Ovary (tissue), 9 donors: Measurements from ENCODE around the gene EIF4E1B. TPM values are rescaled to one million over a fixed set of nuclear protein-coding genes. Genes with fewer than 3 reads are reported as not detected.

ENCODE experiments used
- DNase-seq, 5 donors: peaks; one replicate each; pipeline ENCODE4 v3.0.0-alpha.2; 2019 to 2020
- H3K27ac ChIP-seq, 2 donors: fragments of 200-600 bp; one replicate each; pipeline versions ENCODE4 v1.5.1 to v1.8.0; 2019 to 2022
- H3K27me3 ChIP-seq: fragments of 200-600 bp; one replicate; pipeline ENCODE4 v1.8.0; 2022
- H3K36me3 ChIP-seq: fragments of 200-600 bp; sonication (generic); one replicate; pipeline ENCODE4 v1.5.1; 2019
- H3K4me1 ChIP-seq: one replicate; pipeline ENCODE4 v1.8.1; 2013; ENCODE audit warnings: mild to moderate bottlenecking, moderate library complexity; ENCODE audit not compliant: insufficient read depth
- H3K4me3 ChIP-seq: fragments of 200-600 bp; sonication (generic); one replicate; pipeline ENCODE4 v1.5.1; 2017
- H3K9me3 ChIP-seq, 2 donors: fragments of 200-600 bp in 1 of 2; sonication (generic) in 1 of 2; one replicate each; pipeline versions ENCODE4 v1.5.1 to v1.8.1; 2013 to 2019; ENCODE audit warnings: mild to moderate bottlenecking in 1 of 2, moderate library complexity in 1 of 2
- EP300 ChIP-seq: sonication (generic); formaldehyde crosslinking; IDR thresholded peaks from one replicate; pipeline ENCODE4 v1.6.1; 2017; ENCODE audit warnings: antibody characterized with exemption
- POLR2A ChIP-seq: fragments of 450-650 bp; IDR thresholded peaks from one replicate; pipeline ENCODE4 v1.6.1; 2017; ENCODE audit warnings: antibody characterized with exemption, mild to moderate bottlenecking, moderate library complexity
- WGBS, 3 donors: extraction: QIAGEN DNeasy Blood & Tissue Kit in 1 of 3; methylation state at CpG; one replicate each; pipeline versions ENCODE4 v1.1.5 to v1.1.7; 2013 to 2017; 5-methylcytosine and 5-hydroxymethylcytosine counted together
- intact Hi-C, 4 donors: fragments of 100-400 bp; cut with DNase I; formaldehyde crosslinking; loops; one replicate each; pipeline versions ENCODE4 v1.11.0 to v1.15.1; 2022 to 2023
- polyA plus RNA-seq, 2 donors: library from polyadenylated mRNA; stranded (reverse); fragments of 200-250 nt in 1 of 2; fragments of 350-450 nt in 1 of 2; fragmentation: Illumina TruSeq in 1 of 2; extraction: RNeasy Lipid Tissue Mini Kit (QIAGEN cat#74804) in 1 of 2; gene quantifications; one replicate each; pipeline ENCODE4 v1.2.3, GENCODE V29; 2013 to 2014
- total RNA-seq, 7 donors: library from RNA; depleted of rRNA in 2 of 7; stranded (reverse); fragments of >200 nt in 2 of 7; fragmentation: NEBNext Ultra II Directional in 3 of 7; extraction: Animal tissue kit (Norgen Biotek cat#: 25700) in 3 of 7; gene quantifications; one replicate each; pipeline versions ENCODE4 v1.1.0 to v1.2.4, GENCODE V29; 2016 to 2023
- TF ChIP-seq, protein P1 (sequence below), 3 donors: fragments of 450-650 bp in 2 of 3; fragments of 200-600 bp in 1 of 3; IDR thresholded peaks; one replicate each; pipeline versions ENCODE4 v1.5.1 to v1.8.0; 2016 to 2022; ENCODE audit warnings: antibody characterized with exemption in 3 of 3, mild to moderate bottlenecking in 1 of 3
- donor health status: DM: no; HTN: no; CAD: no; lungs with moderate emphysema.
- donor health status: DM: no; HTN: no; CAD: no.
- donor health status: Bipolar disorder and iron deficiency.
- donor health status: DM: yes; HTN: yes; CAD: no.
- donor health status: DM: no; HTN: no; CAD: no.
- donor health status: DM: yes; HTN: yes; CAD: no.

EIF4E1B gene
- total and polyA plus RNA-seq, 9 donors, result 0.61 TPM; not detected in 8

DNA sequence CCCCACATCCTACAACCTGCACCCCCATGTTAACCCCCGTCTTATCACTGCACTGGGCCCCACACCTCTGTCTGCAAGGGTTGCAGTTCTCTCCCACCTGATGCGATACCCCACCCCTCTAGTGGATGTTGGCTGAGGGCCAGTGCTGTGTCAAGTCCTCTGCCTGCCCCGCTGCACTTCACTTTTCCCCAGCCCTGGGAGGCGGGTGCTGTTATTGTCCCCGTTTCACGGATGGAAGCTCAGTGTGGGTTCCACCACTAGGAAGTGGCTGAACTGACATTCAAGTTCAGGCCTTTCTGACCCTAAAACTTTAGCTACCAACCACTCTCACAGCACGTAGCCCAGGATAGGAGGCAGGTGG is 3.6 kb upstream of the EIF4E1B start:
- peaks cover 7% of the 10 kb centered on the region for H3K4me1 ChIP-seq
- no peak for DNase-seq
- 57 to 60% (median 59%) methylated on average over 7 of the region's 7 CpGs for WGBS, 3 donors
- H3K27ac ChIP-seq, result no peak overlapping the region
- H3K4me3 ChIP-seq, result no peak overlapping the region
- intact Hi-C loops, result no loop called here
- H3K27me3 ChIP-seq, result no peaks in the 10 kb centered on the region
- TF ChIP-seq EP300, result no peak
- TF ChIP-seq POLR2A, result no peak
- TF ChIP-seq, protein P1, sequence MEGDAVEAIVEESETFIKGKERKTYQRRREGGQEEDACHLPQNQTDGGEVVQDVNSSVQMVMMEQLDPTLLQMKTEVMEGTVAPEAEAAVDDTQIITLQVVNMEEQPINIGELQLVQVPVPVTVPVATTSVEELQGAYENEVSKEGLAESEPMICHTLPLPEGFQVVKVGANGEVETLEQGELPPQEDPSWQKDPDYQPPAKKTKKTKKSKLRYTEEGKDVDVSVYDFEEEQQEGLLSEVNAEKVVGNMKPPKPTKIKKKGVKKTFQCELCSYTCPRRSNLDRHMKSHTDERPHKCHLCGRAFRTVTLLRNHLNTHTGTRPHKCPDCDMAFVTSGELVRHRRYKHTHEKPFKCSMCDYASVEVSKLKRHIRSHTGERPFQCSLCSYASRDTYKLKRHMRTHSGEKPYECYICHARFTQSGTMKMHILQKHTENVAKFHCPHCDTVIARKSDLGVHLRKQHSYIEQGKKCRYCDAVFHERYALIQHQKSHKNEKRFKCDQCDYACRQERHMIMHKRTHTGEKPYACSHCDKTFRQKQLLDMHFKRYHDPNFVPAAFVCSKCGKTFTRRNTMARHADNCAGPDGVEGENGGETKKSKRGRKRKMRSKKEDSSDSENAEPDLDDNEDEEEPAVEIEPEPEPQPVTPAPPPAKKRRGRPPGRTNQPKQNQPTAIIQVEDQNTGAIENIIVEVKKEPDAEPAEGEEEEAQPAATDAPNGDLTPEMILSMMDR (IDR thresholded peaks at IDR 0.05), result no peak
- H3K36me3 ChIP-seq, result no peaks in the 10 kb centered on the region
- no peaks in the 10 kb centered on the region for H3K9me3 ChIP-seq

DNA sequence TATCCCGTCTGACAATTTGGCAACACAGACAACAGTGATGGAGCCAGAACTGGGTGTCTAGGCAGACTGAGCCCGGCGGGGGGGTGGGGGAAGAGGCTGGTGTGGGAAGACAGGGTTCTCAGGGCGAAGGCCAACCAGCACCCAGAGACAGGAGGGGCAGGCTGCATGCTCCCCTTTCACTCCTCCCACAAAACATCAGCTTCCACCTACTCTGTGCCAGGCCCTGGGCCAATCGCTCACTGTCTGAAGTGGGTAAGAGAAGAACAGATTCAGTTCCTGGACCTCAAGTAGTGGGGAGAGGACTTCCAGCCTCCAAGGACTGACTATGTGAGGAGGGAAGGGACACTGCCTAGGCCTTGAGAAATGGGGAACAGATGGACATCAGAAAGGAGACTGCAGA is 2.9 kb upstream of the EIF4E1B start:
- H3K4me1 ChIP-seq, result peaks cover 7% of the 10 kb centered on the region
- no peaks in the 10 kb centered on the region for H3K36me3 ChIP-seq
- DNase-seq, result no peak
- WGBS, 3 donors, result 68 to 71% (median 70%) methylated on average over 5 of the region's 5 CpGs
- no peaks in the 10 kb centered on the region for H3K27me3 ChIP-seq
- intact Hi-C loops, result no loop called here
- H3K27ac ChIP-seq, result no peak overlapping the region
- TF ChIP-seq POLR2A (no peak), EP300 (no peak)
- TF ChIP-seq, protein P1 (IDR thresholded peaks at IDR 0.05), result no peak
- H3K4me3 ChIP-seq, result no peak overlapping the region
- H3K9me3 ChIP-seq, result no peaks in the 10 kb centered on the region

DNA sequence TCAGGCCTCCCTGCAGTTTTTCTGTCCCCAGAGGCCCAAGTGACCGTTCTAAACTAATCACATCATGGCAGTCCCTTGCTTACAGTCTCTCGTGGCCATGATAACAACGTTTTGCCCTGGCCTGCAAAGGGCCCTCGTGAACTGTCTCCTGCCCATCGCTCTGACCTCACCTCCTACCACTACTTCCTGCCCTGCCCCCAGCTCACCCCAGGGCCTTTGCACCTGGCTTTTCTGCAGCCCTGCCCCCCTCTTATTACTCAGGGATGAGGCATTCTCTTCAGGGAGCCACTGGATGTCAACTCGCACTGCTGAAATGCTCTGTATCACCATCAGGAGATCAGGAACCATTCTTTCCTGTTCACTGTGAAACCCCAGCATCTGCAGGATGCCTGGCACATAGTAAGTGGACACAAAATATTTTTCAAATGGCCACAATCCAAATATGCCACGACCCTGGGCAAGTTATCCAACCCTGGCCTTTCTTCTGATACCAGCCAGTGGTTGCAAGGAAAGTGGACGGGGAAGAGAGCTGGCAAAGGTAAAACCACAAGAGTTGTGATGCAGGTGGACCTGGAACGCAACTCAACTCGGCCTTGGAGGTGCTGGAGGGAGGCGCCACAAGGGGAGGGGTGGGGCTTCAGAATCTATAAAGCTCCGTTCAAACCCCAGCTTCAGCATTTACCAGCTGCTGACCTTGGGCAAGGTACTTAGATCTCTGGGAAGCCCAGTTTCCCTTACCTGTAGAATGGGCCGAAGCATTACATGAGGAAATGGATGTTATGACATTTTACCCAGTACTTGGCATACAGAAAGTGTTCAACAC is 1.9 kb upstream of the EIF4E1B start:
- intact Hi-C loops, result no loop called here
- TF ChIP-seq POLR2A, result no peak
- no peak for TF ChIP-seq EP300
- TF ChIP-seq, protein P1 (IDR thresholded peaks at IDR 0.05), result no peak
- H3K27me3 ChIP-seq, result no peaks in the 10 kb centered on the region

DNA sequence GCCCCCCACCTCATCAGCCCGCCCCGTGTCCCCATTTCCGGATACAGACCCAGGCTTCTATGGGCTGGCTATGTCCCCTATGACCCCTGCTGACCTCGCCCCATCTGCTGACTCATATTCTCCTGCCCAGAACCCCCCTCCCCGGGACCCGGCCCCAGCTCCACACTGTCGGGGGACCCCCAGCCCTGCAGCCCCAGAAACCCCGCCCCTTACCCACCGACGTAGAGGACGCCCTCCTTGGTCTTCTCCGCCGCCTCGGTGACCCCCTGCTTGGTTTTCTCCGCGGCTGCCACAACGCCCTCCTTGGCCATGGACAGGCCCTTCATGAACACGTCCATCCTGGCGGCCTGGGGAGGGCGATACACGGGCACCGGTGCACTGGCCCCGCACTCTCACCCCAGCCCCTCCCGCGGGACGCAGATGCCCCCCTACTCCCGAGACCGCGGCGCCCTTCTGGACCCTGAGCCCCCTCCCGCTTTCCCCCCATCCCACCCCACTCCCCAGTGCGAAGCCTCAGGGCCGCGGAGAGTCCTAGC is 1.1 kb upstream of the EIF4E1B start:
- DNase-seq, result no peak
- H3K4me1 ChIP-seq, result peaks cover 7% of the 10 kb centered on the region
- no peak overlapping the region for H3K4me3 ChIP-seq
- no peaks in the 10 kb centered on the region for H3K27me3 ChIP-seq
- TF ChIP-seq, protein P1 (IDR thresholded peaks at IDR 0.05), result no peak
- TF ChIP-seq EP300 (no peak), POLR2A (no peak)
- no peak overlapping the region for H3K27ac ChIP-seq
- intact Hi-C loops, result no loop called here
- H3K36me3 ChIP-seq, result no peaks in the 10 kb centered on the region
- H3K9me3 ChIP-seq, result no peaks in the 10 kb centered on the region
- WGBS, 3 donors, result 3 to 7% (median 5%) methylated on average over 33 to 34 of the region's 34 CpGs

More for the DNA sequence above, 1.9 kb upstream of the EIF4E1B start:
- H3K4me1 ChIP-seq, result peaks cover 7% of the 10 kb centered on the region
- no peak for DNase-seq
- no peak overlapping the region for H3K4me3 ChIP-seq
- no peaks in the 10 kb centered on the region for H3K9me3 ChIP-seq
- H3K36me3 ChIP-seq, result no peaks in the 10 kb centered on the region
- no peak overlapping the region for H3K27ac ChIP-seq
- 46 to 49% (median 49%) methylated on average over 13 of the region's 13 CpGs for WGBS, 3 donors
